Measurements from ENCODE around the gene TNN.
A peak's percentile ranks its signal among the peaks of the same experiment; 100 is the strongest.
"Not testable (repeated sequence)": the region's sequence is repeated elsewhere in the genome, so short reads cannot be mapped to it uniquely, and the experiment has no call there.

TNN gene

GRCh38 chr1:175067362-175068106 lies at the start of gene TNN:
Gene TNN (plus strand): TSS chr1:175067833. CDS start chr1:175077419, 9,586 bp downstream.
- no peak for DNase-seq

GRCh38 chr1:175019524-175019923 lies 48.1 kb upstream of the TNN start:
- DNase-seq = no peak

GRCh38 chr1:175023043-175023921 lies 44.4 kb upstream of the TNN start, which contains the start of gene MRPS14:
Gene MRPS14 (minus strand): TSS chr1:175023425. CDS start chr1:175023408, 17 bp downstream.
- peak; percentile 98 to 99 for DNase-seq

GRCh38 chr1:175023922-175024242 lies 43.8 kb upstream of the TNN start:
- not testable (repeated sequence) for DNase-seq

- DNase-seq = no peak
These were observed 42.9 kb upstream of the TNN start for GRCh38 chr1:175024773-175025172.

GRCh38 chr1:175033953-175034352 lies 33.7 kb upstream of the TNN start:
- DNase-seq = no peak

- no peak for DNase-seq
These were observed 32.9 kb upstream of the TNN start for GRCh38 chr1:175034775-175035174.

- DNase-seq = no peak
These were observed 31.8 kb upstream of the TNN start for GRCh38 chr1:175035865-175036264.

GRCh38 chr1:175036476-175036875 lies 31.2 kb upstream of the TNN start:
- no peak for DNase-seq

GRCh38 chr1:175037416-175037815 lies 30.2 kb upstream of the TNN start:
- DNase-seq = no peak

- DNase-seq = no peak
These were observed 27.2 kb upstream of the TNN start for GRCh38 chr1:175040324-175040879.

- no peak for DNase-seq
These were observed 25.0 kb upstream of the TNN start for GRCh38 chr1:175042650-175043049.

GRCh38 chr1:175043824-175044223 lies 23.8 kb upstream of the TNN start:
- no peak for DNase-seq

GRCh38 chr1:175044591-175044990 lies 23.0 kb upstream of the TNN start:
- not testable (repeated sequence) for DNase-seq

GRCh38 chr1:175045097-175045496 lies 22.5 kb upstream of the TNN start:
- DNase-seq = no peak

- DNase-seq = no peak
These were observed 22.1 kb upstream of the TNN start for GRCh38 chr1:175045519-175045918.

GRCh38 chr1:175050992-175051391 lies 16.6 kb upstream of the TNN start:
- no peak for DNase-seq

- DNase-seq = no peak
These were observed 12.9 kb upstream of the TNN start for GRCh38 chr1:175054736-175055135.

- DNase-seq = no peak
These were observed 5.3 kb upstream of the TNN start for GRCh38 chr1:175062339-175062738.

GRCh38 chr1:175062858-175063257 lies 4.8 kb upstream of the TNN start:
- no peak for DNase-seq

- no peak for DNase-seq
These were observed 3.2 kb downstream of the TNN start for GRCh38 chr1:175070818-175071217.

- no peak for DNase-seq
These were observed 3.8 kb downstream of the TNN start for GRCh38 chr1:175071276-175071943.
